ENCODE data around the gene PPP1R3C.

The PPP1R3C gene

DNA sequence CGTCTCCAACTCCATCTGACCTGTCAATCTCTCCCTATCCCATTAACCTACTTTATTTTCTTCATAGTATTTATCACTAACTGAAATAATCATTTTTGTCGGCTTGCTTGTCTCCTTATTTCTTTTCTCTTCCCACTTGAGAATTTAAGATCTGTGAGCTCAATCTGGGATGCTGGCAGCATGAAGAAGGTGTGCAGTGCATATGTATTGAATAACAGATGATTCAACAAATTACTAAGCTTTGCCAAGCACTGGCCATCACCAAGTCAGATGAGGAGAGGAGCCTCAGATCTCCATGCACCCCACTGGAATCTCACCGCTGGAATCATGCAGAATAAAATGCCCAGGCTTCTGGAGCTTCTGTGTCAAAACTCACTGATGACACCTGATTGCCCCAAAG is 47.6 kb upstream of the PPP1R3C start:
- Histone ChIP-seq H3K9me3 (ENCODE audit: control insufficient read depth, insufficient read depth, low read depth, low read length) (no peaks in the 10 kb centered on the region), H3K27ac (ENCODE audit: extremely low read depth, low read depth, low read length) (no peak overlapping the region), H3K4me3 (ENCODE audit: low read depth, low read length) (no peak overlapping the region), H3K36me3 (ENCODE audit: control insufficient read depth in 2 of 2, insufficient read depth in 1 of 2, low read length in 2 of 2) (no peaks in the 10 kb centered on the region), H3K4me1 (ENCODE audit: control insufficient read depth, insufficient read depth, low read length) (peaks cover 6% of the 10 kb centered on the region; the same call in 1 of the 2 replicates)
- ChIA-PET CTCF (interaction anchor here (0.7 to 2.5 kb wide), 5 partner anchors 8 to 21 kb away, joined by 3 to 7 read pairs (median 4); no protein-coding TSS in a partner anchor), POLR2A (no interaction called here)
- TF ChIP-seq ZNF626 (tag by site-specific recombination; IDR thresholded peaks at IDR 0.05): no peak
- TF ChIP-seq, protein P1, sequence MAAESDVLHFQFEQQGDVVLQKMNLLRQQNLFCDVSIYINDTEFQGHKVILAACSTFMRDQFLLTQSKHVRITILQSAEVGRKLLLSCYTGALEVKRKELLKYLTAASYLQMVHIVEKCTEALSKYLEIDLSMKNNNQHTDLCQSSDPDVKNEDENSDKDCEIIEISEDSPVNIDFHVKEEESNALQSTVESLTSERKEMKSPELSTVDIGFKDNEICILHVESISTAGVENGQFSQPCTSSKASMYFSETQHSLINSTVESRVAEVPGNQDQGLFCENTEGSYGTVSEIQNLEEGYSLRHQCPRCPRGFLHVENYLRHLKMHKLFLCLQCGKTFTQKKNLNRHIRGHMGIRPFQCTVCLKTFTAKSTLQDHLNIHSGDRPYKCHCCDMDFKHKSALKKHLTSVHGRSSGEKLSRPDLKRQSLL (tag by site-specific recombination; IDR thresholded peaks at IDR 0.05): no peak
- no peak for TF ChIP-seq ZNF621 (tag by site-specific recombination; IDR thresholded peaks at IDR 0.05)
- TF ChIP-seq RBAK (tag by site-specific recombination; IDR thresholded peaks at IDR 0.05): no peak
- TF ChIP-seq, protein P2, sequence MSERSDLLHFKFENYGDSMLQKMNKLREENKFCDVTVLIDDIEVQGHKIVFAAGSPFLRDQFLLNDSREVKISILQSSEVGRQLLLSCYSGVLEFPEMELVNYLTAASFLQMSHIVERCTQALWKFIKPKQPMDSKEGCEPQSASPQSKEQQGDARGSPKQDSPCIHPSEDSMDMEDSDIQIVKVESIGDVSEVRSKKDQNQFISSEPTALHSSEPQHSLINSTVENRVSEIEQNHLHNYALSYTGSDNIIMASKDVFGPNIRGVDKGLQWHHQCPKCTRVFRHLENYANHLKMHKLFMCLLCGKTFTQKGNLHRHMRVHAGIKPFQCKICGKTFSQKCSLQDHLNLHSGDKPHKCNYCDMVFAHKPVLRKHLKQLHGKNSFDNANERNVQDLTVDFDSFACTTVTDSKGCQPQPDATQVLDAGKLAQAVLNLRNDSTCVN (tag by site-specific recombination; optimal IDR thresholded peaks at IDR 0.05): no peak
- TF ChIP-seq ZNF10 (tag by site-specific recombination; IDR thresholded peaks at IDR 0.05): no peak
- no peak for TF ChIP-seq ZNF426 (tag by site-specific recombination; IDR thresholded peaks at IDR 0.05)
- TF ChIP-seq TRIM28 (IDR thresholded peaks at IDR 0.05; ENCODE audit: borderline replicate concordance, low read length): no peak
- no peak for TF ChIP-seq SALL2 (tag by site-specific recombination; IDR thresholded peaks at IDR 0.05; ENCODE audit: borderline replicate concordance)
- TF ChIP-seq ZNF366 (tag by site-specific recombination; conservative IDR thresholded peaks at IDR 0.05): no peak
- no peak for TF ChIP-seq ZNF114 (tag by site-specific recombination; IDR thresholded peaks at IDR 0.05)
- TF ChIP-seq KLF10 (tag by site-specific recombination; IDR thresholded peaks at IDR 0.05): no peak
- TF ChIP-seq, protein P3, sequence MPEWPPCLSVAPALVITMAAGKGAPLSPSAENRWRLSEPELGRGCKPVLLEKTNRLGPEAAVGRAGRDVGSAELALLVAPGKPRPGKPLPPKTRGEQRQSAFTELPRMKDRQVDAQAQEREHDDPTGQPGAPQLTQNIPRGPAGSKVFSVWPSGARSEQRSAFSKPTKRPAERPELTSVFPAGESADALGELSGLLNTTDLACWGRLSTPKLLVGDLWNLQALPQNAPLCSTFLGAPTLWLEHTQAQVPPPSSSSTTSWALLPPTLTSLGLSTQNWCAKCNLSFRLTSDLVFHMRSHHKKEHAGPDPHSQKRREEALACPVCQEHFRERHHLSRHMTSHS (tag by site-specific recombination; IDR thresholded peaks at IDR 0.05): no peak
- TF ChIP-seq SCRT1 (tag by site-specific recombination; IDR thresholded peaks at IDR 0.05; ENCODE audit: borderline replicate concordance): no peak

DNA sequence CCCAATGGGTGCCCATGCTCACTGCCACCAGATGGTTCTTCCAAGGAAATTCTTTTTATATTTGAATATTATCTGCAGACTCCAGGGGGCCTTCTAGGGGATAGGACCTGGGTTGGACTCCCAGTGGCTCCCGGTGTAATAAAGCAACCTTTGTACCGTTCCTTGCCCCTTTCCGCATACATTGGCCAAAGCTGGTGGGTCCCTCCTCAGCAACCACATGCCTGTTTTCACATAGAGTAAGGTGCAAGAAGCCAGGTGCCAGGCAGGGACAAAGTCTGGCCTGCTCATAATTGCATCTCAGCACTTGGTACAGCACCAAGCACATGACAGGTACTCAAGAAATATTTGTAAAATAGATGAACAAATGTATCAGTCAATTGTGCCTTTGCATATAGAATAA is 46.4 kb upstream of the PPP1R3C start:
- no peak overlapping the region for H3K4me3 ChIP-seq (ENCODE audit: low read depth, low read length)
- peaks cover 6% of the 10 kb centered on the region; the same call in 1 of the 2 replicates for H3K4me1 ChIP-seq (ENCODE audit: control insufficient read depth, insufficient read depth, low read length)
- CTCF ChIA-PET: interaction anchor here (2.5 kb wide), 1 partner anchor 16 kb away, joined by 7 read pairs; no protein-coding TSS in a partner anchor
- H3K9me3 ChIP-seq (ENCODE audit: control insufficient read depth, insufficient read depth, low read depth, low read length): no peaks in the 10 kb centered on the region
- POLR2A ChIA-PET: no interaction called here
- TF ChIP-seq KLF8 (tag by site-specific recombination; IDR thresholded peaks at IDR 0.05) (no peak), ZNF2 (tag by site-specific recombination; IDR thresholded peaks at IDR 0.05) (no peak), ZNF37A (tag by site-specific recombination; IDR thresholded peaks at IDR 0.05) (no peak), ZNF175 (tag by site-specific recombination; IDR thresholded peaks at IDR 0.05) (no peak), ZNF707 (tag by site-specific recombination; IDR thresholded peaks at IDR 0.05) (no peak), BCL11B (tag by site-specific recombination; IDR thresholded peaks at IDR 0.05; ENCODE audit: low read depth) (no peak), ZNF248 (tag by site-specific recombination; IDR thresholded peaks at IDR 0.05) (no peak)
- H3K27ac ChIP-seq (ENCODE audit: extremely low read depth, low read depth, low read length): no peak overlapping the region
- no peaks in the 10 kb centered on the region for H3K36me3 ChIP-seq (ENCODE audit: control insufficient read depth in 2 of 2, insufficient read depth in 1 of 2, low read length in 2 of 2)

DNA sequence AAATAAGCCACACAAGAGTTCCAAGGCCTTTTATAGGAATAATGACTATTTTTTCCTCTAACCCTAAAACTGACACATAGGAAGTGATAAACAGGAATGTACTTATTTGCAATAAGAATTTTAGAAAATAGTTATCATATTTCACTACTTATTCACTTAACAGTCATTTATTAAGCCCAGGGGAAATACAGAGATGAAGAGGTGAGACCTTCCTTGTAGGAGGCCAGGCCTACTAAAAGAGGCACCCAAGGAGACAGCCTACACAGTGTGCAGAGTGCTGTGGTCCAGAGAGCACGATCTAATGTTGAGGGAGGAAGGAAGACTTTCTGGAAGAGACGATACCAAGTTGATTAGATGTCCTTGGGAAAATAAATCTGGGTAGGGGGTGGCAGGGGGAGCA is 45.0 kb upstream of the PPP1R3C start:
- no peak overlapping the region for H3K4me3 ChIP-seq (ENCODE audit: low read depth, low read length)
- no peaks in the 10 kb centered on the region for H3K9me3 ChIP-seq (ENCODE audit: control insufficient read depth, insufficient read depth, low read depth, low read length)
- CTCF ChIA-PET: interaction anchor here (0.7 to 3.1 kb wide), 2 partner anchors 16 kb away, joined by 3 to 15 read pairs; no protein-coding TSS in a partner anchor
- H3K36me3 ChIP-seq (ENCODE audit: control insufficient read depth in 2 of 2, insufficient read depth in 1 of 2, low read length in 2 of 2): no peaks in the 10 kb centered on the region
- H3K27ac ChIP-seq (ENCODE audit: extremely low read depth, low read depth, low read length): no peak overlapping the region
- POLR2A ChIA-PET: no interaction called here
- peaks cover 6% of the 10 kb centered on the region; the same call in 1 of the 2 replicates for H3K4me1 ChIP-seq (ENCODE audit: control insufficient read depth, insufficient read depth, low read length)
- no peak for TF ChIP-seq ZNF146 (tag by site-specific recombination; IDR thresholded peaks at IDR 0.05)
- TF ChIP-seq HOXA7 (CRISPR knock-in tag; IDR thresholded peaks at IDR 0.05; ENCODE audit: borderline replicate concordance): no peak
- TF ChIP-seq, protein P4, sequence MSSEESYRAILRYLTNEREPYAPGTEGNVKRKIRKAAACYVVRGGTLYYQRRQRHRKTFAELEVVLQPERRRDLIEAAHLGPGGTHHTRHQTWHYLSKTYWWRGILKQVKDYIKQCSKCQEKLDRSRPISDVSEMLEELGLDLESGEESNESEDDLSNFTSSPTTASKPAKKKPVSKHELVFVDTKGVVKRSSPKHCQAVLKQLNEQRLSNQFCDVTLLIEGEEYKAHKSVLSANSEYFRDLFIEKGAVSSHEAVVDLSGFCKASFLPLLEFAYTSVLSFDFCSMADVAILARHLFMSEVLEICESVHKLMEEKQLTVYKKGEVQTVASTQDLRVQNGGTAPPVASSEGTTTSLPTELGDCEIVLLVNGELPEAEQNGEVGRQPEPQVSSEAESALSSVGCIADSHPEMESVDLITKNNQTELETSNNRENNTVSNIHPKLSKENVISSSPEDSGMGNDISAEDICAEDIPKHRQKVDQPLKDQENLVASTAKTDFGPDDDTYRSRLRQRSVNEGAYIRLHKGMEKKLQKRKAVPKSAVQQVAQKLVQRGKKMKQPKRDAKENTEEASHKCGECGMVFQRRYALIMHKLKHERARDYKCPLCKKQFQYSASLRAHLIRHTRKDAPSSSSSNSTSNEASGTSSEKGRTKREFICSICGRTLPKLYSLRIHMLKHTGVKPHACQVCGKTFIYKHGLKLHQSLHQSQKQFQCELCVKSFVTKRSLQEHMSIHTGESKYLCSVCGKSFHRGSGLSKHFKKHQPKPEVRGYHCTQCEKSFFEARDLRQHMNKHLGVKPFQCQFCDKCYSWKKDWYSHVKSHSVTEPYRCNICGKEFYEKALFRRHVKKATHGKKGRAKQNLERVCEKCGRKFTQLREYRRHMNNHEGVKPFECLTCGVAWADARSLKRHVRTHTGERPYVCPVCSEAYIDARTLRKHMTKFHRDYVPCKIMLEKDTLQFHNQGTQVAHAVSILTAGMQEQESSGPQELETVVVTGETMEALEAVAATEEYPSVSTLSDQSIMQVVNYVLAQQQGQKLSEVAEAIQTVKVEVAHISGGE (tag by site-specific recombination; conservative IDR thresholded peaks at IDR 0.05; ENCODE audit: low read depth): no peak
- TF ChIP-seq ZNF214 (tag by site-specific recombination; IDR thresholded peaks at IDR 0.05; ENCODE audit: borderline replicate concordance): no peak
- TF ChIP-seq ZNF354C (tag by site-specific recombination; IDR thresholded peaks at IDR 0.05; ENCODE audit: borderline replicate concordance, low read depth): no peak
- TF ChIP-seq ZNF433 (tag by site-specific recombination; IDR thresholded peaks at IDR 0.05; ENCODE audit: low read depth): no peak
- no peak for TF ChIP-seq ZSCAN16 (tag by site-specific recombination; IDR thresholded peaks at IDR 0.05)
